T-helper 2 cell (primary cell): Measurements from ENCODE around the gene SREK1IP1.

ENCODE experiments used
- DNase-seq, 5 experiments: peaks; one replicate each; pipeline versions ENCODE4 v3.0.0 to v3.0.0-alpha.2; 2012 to 2022
- total RNA-seq, 2 donors: gene quantifications; one replicate each; lab custom pipeline; 2026; lab: John Stamatoyannopoulos, UW

The SREK1IP1 gene
- total RNA-seq = 19.3 to 36.6 reads per million in 2 donors

- peak; percentile 46 to 94 (median 70) for DNase-seq
These were observed at the start of gene SREK1IP1, which contains the start of gene CWC27 for GRCh38 chr5:64768358-64769312. Gene SREK1IP1 (minus strand): TSS chr5:64768691. CDS start chr5:64768517, 174 bp downstream. Gene CWC27 (plus strand): TSS chr5:64768930. CDS start chr5:64769147, 217 bp downstream.

GRCh38 chr5:64818245-64818644, 49.8 kb upstream of the SREK1IP1 start:
- DNase-seq = no peak

- DNase-seq = peak in 1 of 5 experiments; percentile 70
These were observed 45.6 kb upstream of the SREK1IP1 start for GRCh38 chr5:64814073-64814472.

GRCh38 chr5:64811050-64811640, 42.7 kb upstream of the SREK1IP1 start:
- DNase-seq = peak in 2 of 5 experiments; percentile 4 to 65

GRCh38 chr5:64807520-64807919, 39.0 kb upstream of the SREK1IP1 start:
- DNase-seq = no peak

- DNase-seq = no peak
These were observed 38.0 kb upstream of the SREK1IP1 start for GRCh38 chr5:64806537-64806936.

GRCh38 chr5:64800926-64801325, 32.4 kb upstream of the SREK1IP1 start:
- DNase-seq = no peak

- DNase-seq = no peak
These were observed 27.8 kb upstream of the SREK1IP1 start for GRCh38 chr5:64796301-64796700.

GRCh38 chr5:64794053-64794770, 25.7 kb upstream of the SREK1IP1 start:
- DNase-seq = no peak

- DNase-seq = no peak
These were observed 24.0 kb upstream of the SREK1IP1 start for GRCh38 chr5:64792469-64792868.

- peak in 1 of 5 experiments; percentile 35 for DNase-seq
These were observed 21.7 kb upstream of the SREK1IP1 start for GRCh38 chr5:64790210-64790609.

- DNase-seq = no peak
These were observed 21.0 kb upstream of the SREK1IP1 start for GRCh38 chr5:64789457-64789856.

GRCh38 chr5:64788156-64788555, 19.7 kb upstream of the SREK1IP1 start:
- no peak for DNase-seq

- DNase-seq = no peak
These were observed 17.9 kb upstream of the SREK1IP1 start for GRCh38 chr5:64786372-64786771.

- peak; percentile 14 to 78 (median 51) for DNase-seq
These were observed 16.0 kb upstream of the SREK1IP1 start for GRCh38 chr5:64784451-64785025.

- DNase-seq = no peak
These were observed 6.8 kb upstream of the SREK1IP1 start for GRCh38 chr5:64775291-64775690.

GRCh38 chr5:64773533-64773932, 5.0 kb upstream of the SREK1IP1 start:
- DNase-seq = no peak

- DNase-seq = no peak
These were observed 3.2 kb upstream of the SREK1IP1 start for GRCh38 chr5:64771736-64772135.

GRCh38 chr5:64769855-64770254, 1.4 kb upstream of the SREK1IP1 start:
- DNase-seq = no peak

GRCh38 chr5:64767959-64768357, 533 bp downstream of the SREK1IP1 start:
- peak in 1 of 5 experiments; percentile 48 for DNase-seq

GRCh38 chr5:64766941-64767340, 1.6 kb downstream of the SREK1IP1 start:
- DNase-seq = no peak

- DNase-seq = peak in 1 of 5 experiments; percentile 41
These were observed 2.5 kb downstream of the SREK1IP1 start for GRCh38 chr5:64765804-64766504.
